VCaP (cell line): ENCODE results near the gene H1-8.

Experiments
- H3K27ac ChIP-seq: fragments of 450-650 bp; 2 replicates; pipeline ENCODE4 v1.5.1; 2017
- CTCF ChIP-seq: fragments of 450-650 bp; conservative IDR thresholded peaks from 2 replicates; pipeline ENCODE4 v1.5.1; 2017; ENCODE audit warnings: mild to moderate bottlenecking, moderate library complexity

The H1-8 gene

GRCh38 chr3:129556358-129556695 is 13.4 kb downstream of the H1-8 start:
- TF ChIP-seq CTCF: no peak
- H3K27ac ChIP-seq: no peak overlapping the region

GRCh38 chr3:129556890-129557547 is 14.0 kb downstream of the H1-8 start:
- no peak overlapping the region for H3K27ac ChIP-seq

GRCh38 chr3:129557548-129557894 is 14.5 kb downstream of the H1-8 start:
- no peak for TF ChIP-seq CTCF
- no peak overlapping the region for H3K27ac ChIP-seq

More at GRCh38 chr3:129556890-129557547, 14.0 kb downstream of the H1-8 start:
- no peak for TF ChIP-seq CTCF

GRCh38 chr3:129558081-129558771 is 15.3 kb downstream of the H1-8 start:
- H3K27ac ChIP-seq: no peak overlapping the region
- TF ChIP-seq CTCF: no peak

GRCh38 chr3:129558772-129559564 is 16.0 kb downstream of the H1-8 start:
- TF ChIP-seq CTCF: no peak
- no peak overlapping the region for H3K27ac ChIP-seq

- H3K27ac ChIP-seq: no peak overlapping the region
- no peak for TF ChIP-seq CTCF
Observed at GRCh38 chr3:129559565-129560079, 16.6 kb downstream of the H1-8 start.

GRCh38 chr3:129560269-129560787 is 17.4 kb downstream of the H1-8 start:
- H3K27ac ChIP-seq: no peak overlapping the region
- TF ChIP-seq CTCF: no peak
